Astrocyte (in vitro differentiated cells and primary cell): ENCODE results near the gene COL18A1.

ENCODE experiments used
- EZH2 ChIP-seq: IDR thresholded peaks from 2 replicates; pipeline ENCODE4 v1.6.1; 2012; ENCODE audit warnings: mild to moderate bottlenecking, low read length, inconsistent platforms; ENCODE audit not compliant: insufficient read depth
- TF ChIP-seq, protein P1 (sequence below): IDR thresholded peaks from 2 replicates; pipeline ENCODE4 v1.5.1; 2011; ENCODE audit warnings: low read depth, mild to moderate bottlenecking, inconsistent platforms, low read length, moderate library complexity; ENCODE audit not compliant: insufficient read depth

DNA sequence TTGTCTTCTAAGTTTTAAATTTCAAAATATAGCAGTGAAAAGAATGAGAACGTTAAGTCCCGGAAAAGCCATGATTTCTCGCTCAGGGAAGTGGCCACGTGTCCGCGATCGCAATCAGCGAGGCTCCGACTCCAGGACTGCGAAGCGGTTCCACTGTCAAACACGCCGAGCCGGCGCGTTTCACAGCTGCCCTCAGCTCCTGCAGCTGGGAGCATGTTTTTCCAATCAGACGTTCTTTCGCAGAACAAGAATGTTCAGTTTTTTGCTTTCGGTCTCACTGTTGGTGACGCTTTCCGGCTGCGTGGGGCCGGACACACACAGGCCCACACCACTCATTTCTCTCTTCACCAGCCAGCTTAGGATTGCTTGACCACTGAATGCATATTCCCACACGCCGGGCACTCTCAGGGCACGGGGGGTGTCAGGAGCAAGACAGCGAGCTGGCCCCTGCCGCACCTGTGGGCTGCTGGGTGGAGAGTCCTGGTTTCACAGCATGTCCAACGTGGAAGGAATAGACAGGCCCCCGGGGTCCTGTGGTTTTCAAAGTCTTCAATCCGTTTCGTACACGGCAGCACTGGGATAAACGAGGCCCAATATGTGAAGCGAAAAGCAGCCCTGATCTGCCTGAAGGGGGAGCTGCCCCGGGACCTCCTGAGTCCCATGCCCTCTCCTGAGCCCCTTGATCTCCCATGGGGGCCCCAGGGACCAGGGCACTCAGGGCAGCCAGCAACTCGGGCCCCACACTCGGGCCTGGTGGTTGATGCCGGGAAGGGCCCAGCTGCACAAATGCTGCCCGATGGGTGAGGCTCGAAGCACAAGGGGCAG is 47.3 kb upstream of the COL18A1 start:
- TF ChIP-seq, protein P1, sequence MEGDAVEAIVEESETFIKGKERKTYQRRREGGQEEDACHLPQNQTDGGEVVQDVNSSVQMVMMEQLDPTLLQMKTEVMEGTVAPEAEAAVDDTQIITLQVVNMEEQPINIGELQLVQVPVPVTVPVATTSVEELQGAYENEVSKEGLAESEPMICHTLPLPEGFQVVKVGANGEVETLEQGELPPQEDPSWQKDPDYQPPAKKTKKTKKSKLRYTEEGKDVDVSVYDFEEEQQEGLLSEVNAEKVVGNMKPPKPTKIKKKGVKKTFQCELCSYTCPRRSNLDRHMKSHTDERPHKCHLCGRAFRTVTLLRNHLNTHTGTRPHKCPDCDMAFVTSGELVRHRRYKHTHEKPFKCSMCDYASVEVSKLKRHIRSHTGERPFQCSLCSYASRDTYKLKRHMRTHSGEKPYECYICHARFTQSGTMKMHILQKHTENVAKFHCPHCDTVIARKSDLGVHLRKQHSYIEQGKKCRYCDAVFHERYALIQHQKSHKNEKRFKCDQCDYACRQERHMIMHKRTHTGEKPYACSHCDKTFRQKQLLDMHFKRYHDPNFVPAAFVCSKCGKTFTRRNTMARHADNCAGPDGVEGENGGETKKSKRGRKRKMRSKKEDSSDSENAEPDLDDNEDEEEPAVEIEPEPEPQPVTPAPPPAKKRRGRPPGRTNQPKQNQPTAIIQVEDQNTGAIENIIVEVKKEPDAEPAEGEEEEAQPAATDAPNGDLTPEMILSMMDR: no peak
- no peak for TF ChIP-seq EZH2
